WTC11 (cell line): ENCODE data around the gene LEKR1.

Experiments used
- NFATC4 ChIP-seq: fragments of 250-450 bp; sonication (Bioruptor Pico); IDR thresholded peaks from 2 replicates; pipeline ENCODE4 v1.9.0; 2021; ENCODE audit warnings: mild to moderate bottlenecking
- NR2C2 ChIP-seq: sonication (generic); formaldehyde crosslinking; IDR thresholded peaks from 2 replicates; pipeline ENCODE4 v1.8.0; 2022; ENCODE audit warnings: mild to moderate bottlenecking, missing genetic modification reagents
- TF ChIP-seq, protein P1 (sequence below): sonication (generic); formaldehyde crosslinking; IDR thresholded peaks from 2 replicates; pipeline ENCODE4 v1.8.0; 2022; ENCODE audit warnings: mild to moderate bottlenecking, missing genetic modification reagents
- TF ChIP-seq, protein P2 (sequence below): fragments of 250-450 bp; sonication (Bioruptor Pico); IDR thresholded peaks from 2 replicates; pipeline ENCODE4 v1.9.0; 2021; ENCODE audit warnings: mild to moderate bottlenecking
- TF ChIP-seq, protein P3 (sequence below): sonication (generic); formaldehyde crosslinking; IDR thresholded peaks from 2 replicates; pipeline ENCODE4 v1.8.0; 2022; ENCODE audit warnings: mild to moderate bottlenecking, missing genetic modification reagents
- TF ChIP-seq, protein P4 (sequence below): fragments of 200-600 bp; IDR thresholded peaks from 2 replicates; pipeline ENCODE4 v1.8.0; 2022; ENCODE audit warnings: antibody characterized with exemption

DNA sequence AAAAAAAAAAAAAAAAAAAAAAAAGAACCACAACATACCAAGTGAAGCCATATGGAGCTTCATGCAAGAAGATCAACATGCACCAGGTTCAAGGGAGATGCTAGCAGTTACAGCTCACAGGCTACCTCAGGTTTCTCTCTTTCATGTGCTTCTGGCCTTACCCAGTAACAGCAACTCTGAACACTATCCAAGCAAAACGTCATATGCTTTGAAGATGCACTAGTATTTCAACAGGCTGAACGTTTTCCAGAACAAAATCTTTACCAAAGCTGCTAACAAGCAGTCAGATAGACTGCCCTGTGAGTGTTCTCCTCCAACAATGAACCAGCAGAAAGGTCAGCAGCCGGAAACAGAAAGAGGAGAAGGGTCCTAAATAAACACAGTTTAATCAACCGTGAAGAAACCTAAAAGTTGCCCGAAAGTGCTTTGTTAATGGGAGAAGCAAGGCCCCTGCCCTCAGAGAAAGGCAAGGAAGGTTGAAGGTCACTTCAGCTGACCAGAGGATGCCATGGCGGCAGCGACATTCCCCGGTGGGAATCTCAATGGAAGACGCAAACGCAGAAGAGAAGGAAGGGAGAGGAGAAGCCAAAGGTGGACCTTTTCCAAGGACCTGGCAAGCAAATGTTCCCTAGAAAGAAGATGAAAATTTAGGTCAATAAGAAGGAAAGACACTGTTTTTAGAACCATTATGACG, 253.7 kb downstream of the LEKR1 start:
- TF ChIP-seq, protein P1, sequence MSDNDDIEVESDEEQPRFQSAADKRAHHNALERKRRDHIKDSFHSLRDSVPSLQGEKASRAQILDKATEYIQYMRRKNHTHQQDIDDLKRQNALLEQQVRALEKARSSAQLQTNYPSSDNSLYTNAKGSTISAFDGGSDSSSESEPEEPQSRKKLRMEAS (CRISPR knock-in tag) = no peak
- TF ChIP-seq, protein P2, sequence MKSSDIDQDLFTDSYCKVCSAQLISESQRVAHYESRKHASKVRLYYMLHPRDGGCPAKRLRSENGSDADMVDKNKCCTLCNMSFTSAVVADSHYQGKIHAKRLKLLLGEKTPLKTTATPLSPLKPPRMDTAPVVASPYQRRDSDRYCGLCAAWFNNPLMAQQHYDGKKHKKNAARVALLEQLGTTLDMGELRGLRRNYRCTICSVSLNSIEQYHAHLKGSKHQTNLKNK (CRISPR knock-in tag) = no peak
- TF ChIP-seq, protein P3, sequence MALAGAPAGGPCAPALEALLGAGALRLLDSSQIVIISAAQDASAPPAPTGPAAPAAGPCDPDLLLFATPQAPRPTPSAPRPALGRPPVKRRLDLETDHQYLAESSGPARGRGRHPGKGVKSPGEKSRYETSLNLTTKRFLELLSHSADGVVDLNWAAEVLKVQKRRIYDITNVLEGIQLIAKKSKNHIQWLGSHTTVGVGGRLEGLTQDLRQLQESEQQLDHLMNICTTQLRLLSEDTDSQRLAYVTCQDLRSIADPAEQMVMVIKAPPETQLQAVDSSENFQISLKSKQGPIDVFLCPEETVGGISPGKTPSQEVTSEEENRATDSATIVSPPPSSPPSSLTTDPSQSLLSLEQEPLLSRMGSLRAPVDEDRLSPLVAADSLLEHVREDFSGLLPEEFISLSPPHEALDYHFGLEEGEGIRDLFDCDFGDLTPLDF (CRISPR knock-in tag) = no peak
- TF ChIP-seq NFATC4 (no peak), NR2C2 (CRISPR knock-in tag) (no peak)
- TF ChIP-seq, protein P4, sequence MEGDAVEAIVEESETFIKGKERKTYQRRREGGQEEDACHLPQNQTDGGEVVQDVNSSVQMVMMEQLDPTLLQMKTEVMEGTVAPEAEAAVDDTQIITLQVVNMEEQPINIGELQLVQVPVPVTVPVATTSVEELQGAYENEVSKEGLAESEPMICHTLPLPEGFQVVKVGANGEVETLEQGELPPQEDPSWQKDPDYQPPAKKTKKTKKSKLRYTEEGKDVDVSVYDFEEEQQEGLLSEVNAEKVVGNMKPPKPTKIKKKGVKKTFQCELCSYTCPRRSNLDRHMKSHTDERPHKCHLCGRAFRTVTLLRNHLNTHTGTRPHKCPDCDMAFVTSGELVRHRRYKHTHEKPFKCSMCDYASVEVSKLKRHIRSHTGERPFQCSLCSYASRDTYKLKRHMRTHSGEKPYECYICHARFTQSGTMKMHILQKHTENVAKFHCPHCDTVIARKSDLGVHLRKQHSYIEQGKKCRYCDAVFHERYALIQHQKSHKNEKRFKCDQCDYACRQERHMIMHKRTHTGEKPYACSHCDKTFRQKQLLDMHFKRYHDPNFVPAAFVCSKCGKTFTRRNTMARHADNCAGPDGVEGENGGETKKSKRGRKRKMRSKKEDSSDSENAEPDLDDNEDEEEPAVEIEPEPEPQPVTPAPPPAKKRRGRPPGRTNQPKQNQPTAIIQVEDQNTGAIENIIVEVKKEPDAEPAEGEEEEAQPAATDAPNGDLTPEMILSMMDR = no peak
